Measurements from ENCODE around the gene PRR14. TPM values are rescaled to one million over a fixed set of nuclear protein-coding genes. Genes with fewer than 3 reads are reported as not detected.

PRR14 gene
- total and polyA plus RNA-seq, 2 of the 8 experiments (the other 6 are each of a cell fraction or from before 2014, with no cell fraction given): 3.6 to 16.1 TPM

GRCh38 chr16:30633526-30633925 lies 17.2 kb upstream of the PRR14 start:
- no peaks in the 10 kb centered on the region for H4K20me1 ChIP-seq (replicated peaks in 1 of 2; ENCODE audit: control insufficient read depth in 1 of 2, insufficient read depth in 2 of 2, low read length in 2 of 2)
- ChIA-PET POLR2A (ENCODE audit: partially characterized antibody) (interaction anchor here (0.6 to 1.5 kb wide), 7 partner anchors 10 to 413 kb away, joined by 3 to 5 read pairs (median 3); partner anchors contain the start of genes DCTPP1 and ZNF688), CTCF (ENCODE audit: partially characterized antibody) (interaction anchor here (0.6 to 1.3 kb wide), 3 partner anchors 184 to 542 kb away, joined by 3 to 4 read pairs (median 3); partner anchors contain the start of genes DCTPP1 and TBX6)
- no peak overlapping the region for H2BK12ac ChIP-seq (ENCODE audit: low read depth, low read length)
- H4K91ac ChIP-seq (replicated peaks; ENCODE audit: insufficient read length, low read length): no peak overlapping the region
- no peak overlapping the region for H3K23ac ChIP-seq (ENCODE audit: insufficient read length)
- H4K8ac ChIP-seq (ENCODE audit: extremely low read depth, insufficient read depth, low read length): peak overlapping the region; percentile 92; the same call in 1 of the 2 replicates
- H2BK15ac ChIP-seq (ENCODE audit: low read length): no peak overlapping the region
- no peak overlapping the region for H2BK20ac ChIP-seq (ENCODE audit: low read length)
- H2AK5ac ChIP-seq (ENCODE audit: low read depth, low read length): no peak overlapping the region
- no peak overlapping the region for H2BK5ac ChIP-seq (ENCODE audit: low read depth, low read length)
- H4K5ac ChIP-seq (ENCODE audit: insufficient read length, low read depth, low read length): peak overlapping the region; percentile 54
- H3K27ac ChIP-seq (ENCODE audit: low read depth, low read length): peak overlapping the region; percentile 73; the same call in 1 of the 2 replicates
- 86% methylated on average over 17 of the region's 17 CpGs; no CpG with 5 or more reads in 1 of the 2 experiments for WGBS, 2 experiments (ENCODE audit: extremely low coverage in 1 of 2, insufficient coverage in 1 of 2, insufficient read length in 1 of 2, insufficient replicate concordance in 2 of 2, low coverage in 1 of 2, low lambda C conversion rate in 2 of 2, missing lambda C conversion rate in 1 of 2)
- H3K56ac ChIP-seq (replicated peaks; ENCODE audit: insufficient read length, low read depth, low read length): no peak overlapping the region
- H3K4ac ChIP-seq (replicated peaks; ENCODE audit: insufficient read length, low read depth, low read length): no peak overlapping the region
- peak overlapping the region in 2 of 4 experiments; percentile 16 to 39; a peak in 1 of 7 replicates for H3K9ac ChIP-seq (replicated peaks in 1 of 4; ENCODE audit: extremely low read depth in 1 of 4, low read depth in 3 of 4, low read length in 3 of 4)
- no peaks in the 10 kb centered on the region for H3K27me3 ChIP-seq (replicated peaks in 1 of 4; ENCODE audit: control insufficient read depth in 3 of 4, extremely low read depth in 1 of 4, insufficient read depth in 3 of 4, low read length in 3 of 4)
- H2BK120ac ChIP-seq (replicated peaks; ENCODE audit: low read depth, low read length): no peak overlapping the region
- no peaks in the 10 kb centered on the region; a peak in 1 of 7 replicates for H3K4me1 ChIP-seq (replicated peaks in 1 of 4; ENCODE audit: control insufficient read depth in 3 of 4, insufficient read depth in 4 of 4, low read length in 3 of 4)
- peak overlapping the region; percentile 57; the same call in 1 of the 2 replicates for H2AFZ ChIP-seq (ENCODE audit: low read length)
- peak overlapping the region; percentile 61 to 72 for H3K4me2 ChIP-seq (ENCODE audit: insufficient read depth in 1 of 2, low read depth in 2 of 2, low read length in 2 of 2)
- peak overlapping the region in 2 of 4 experiments; percentile 88 to 89; a peak in 4 of 8 replicates for H3K4me3 ChIP-seq (ENCODE audit: extremely low read depth in 1 of 4, insufficient read depth in 2 of 4, low read depth in 3 of 4, low read length in 4 of 4)
- no peak overlapping the region for H3K14ac ChIP-seq (ENCODE audit: insufficient read length)
- H3K79me2 ChIP-seq (ENCODE audit: control insufficient read depth in 1 of 2, insufficient read depth in 2 of 2, low read length in 2 of 2): peaks cover 0 to 4% of the 10 kb centered on the region in 2 experiments; a peak in 1 of 4 replicates
- no peaks in the 10 kb centered on the region; the same call in 1 of the 2 replicates for H3K23me2 ChIP-seq (ENCODE audit: low read depth, low read length)
- FAIRE-seq (no peak), DNase-seq (ENCODE audit: low read depth in 1 of 2, low spot score in 2 of 2) (no peak)
- no peaks in the 10 kb centered on the region for H3K36me3 ChIP-seq (ENCODE audit: control insufficient read depth in 2 of 4, insufficient read depth in 4 of 4, low read length in 3 of 4)
- H3K79me1 ChIP-seq (ENCODE audit: low read depth, low read length): no peaks in the 10 kb centered on the region
- no peaks in the 10 kb centered on the region for H3K9me3 ChIP-seq (ENCODE audit: insufficient read depth in 2 of 2, low read depth in 1 of 2, low read length in 1 of 2)
- H3K18ac ChIP-seq (ENCODE audit: extremely low read depth, low read length): no peak overlapping the region
- TF ChIP-seq BACH1 (IDR thresholded peaks at IDR 0.05; ENCODE audit: low read length): no peak
- TF ChIP-seq SP4 (IDR thresholded peaks at IDR 0.05; ENCODE audit: low read length): no peak
- no peak for TF ChIP-seq SIRT6 (IDR thresholded peaks at IDR 0.05; ENCODE audit: low read length)
- no peak for TF ChIP-seq NRF1 (IDR thresholded peaks at IDR 0.05; ENCODE audit: low read depth, low read length)

Measured in H1 (cell line).